ENCODE measurements around the gene SH3D19. TPM values are rescaled to one million over a fixed set of nuclear protein-coding genes. Genes with fewer than 3 reads are reported as not detected.

SH3D19 gene
- total RNA-seq, 2 experiments from 2014 or later = not detected

- H4K20me1 ChIP-seq (ENCODE audit: insufficient read depth, low read length) = no peaks in the 10 kb centered on the region
- no peak overlapping the region for H3K27ac ChIP-seq (ENCODE audit: low read depth, low read length, poor library complexity, severe bottlenecking)
- intact Hi-C loops (cut with micrococcal nuclease; ENCODE audit: unreplicated experiment) = no loop called here
- no peaks in the 10 kb centered on the region for H3K79me2 ChIP-seq (ENCODE audit: insufficient read depth, low read depth, low read length)
- H2AFZ ChIP-seq (ENCODE audit: low read length) = no peak overlapping the region
- H3K4me3 ChIP-seq (ENCODE audit: low read depth, low read length, poor library complexity, severe bottlenecking) = no peak overlapping the region
- no TSS peak for BruUV-seq (replicated peaks)
- H3K4me1 ChIP-seq (ENCODE audit: insufficient read depth, low read length, poor library complexity, severe bottlenecking) = no peaks in the 10 kb centered on the region
- ChIA-PET POLR2A (no interaction called here), CTCF (ENCODE audit: unreplicated experiment) (no interaction called here)
- H3K36me3 ChIP-seq (ENCODE audit: insufficient read depth, low read length) = no peaks in the 10 kb centered on the region
- no peaks in the 10 kb centered on the region for H3K9me3 ChIP-seq (ENCODE audit: low read length)
- DNase-seq (ENCODE audit: low spot score) = no peak
- no peaks in the 10 kb centered on the region for H3K9me2 ChIP-seq (ENCODE audit: insufficient read depth, low read length)
- TF ChIP-seq EZH2phosphoT487 (IDR thresholded peaks at IDR 0.05; ENCODE audit: borderline replicate concordance, low read depth, low read length) = no peak
- no peak for TF ChIP-seq CTCF (conservative IDR thresholded peaks at IDR 0.05; ENCODE audit: low read length)
- no peak overlapping the region for H3K4me2 ChIP-seq (ENCODE audit: low read length)
Measured at GRCh38 chr4:151251603-151252304, 73.7 kb downstream of the SH3D19 start.

GRCh38 chr4:151250706-151251105 is 74.7 kb downstream of the SH3D19 start:
- Histone ChIP-seq H3K79me2 (ENCODE audit: insufficient read depth, low read depth, low read length) (no peaks in the 10 kb centered on the region), H3K27ac (ENCODE audit: low read depth, low read length, poor library complexity, severe bottlenecking) (no peak overlapping the region), H3K9me3 (ENCODE audit: low read length) (no peaks in the 10 kb centered on the region), H4K20me1 (ENCODE audit: insufficient read depth, low read length) (no peaks in the 10 kb centered on the region), H3K9me2 (ENCODE audit: insufficient read depth, low read length) (no peaks in the 10 kb centered on the region), H3K4me1 (ENCODE audit: insufficient read depth, low read length, poor library complexity, severe bottlenecking) (no peaks in the 10 kb centered on the region), H3K4me3 (ENCODE audit: low read depth, low read length, poor library complexity, severe bottlenecking) (no peak overlapping the region), H3K4me2 (ENCODE audit: low read length) (no peak overlapping the region), H2AFZ (ENCODE audit: low read length) (no peak overlapping the region), H3K36me3 (ENCODE audit: insufficient read depth, low read length) (no peaks in the 10 kb centered on the region)
- ChIA-PET POLR2A (no interaction called here), CTCF (ENCODE audit: unreplicated experiment) (no interaction called here)
- TF ChIP-seq CTCF (conservative IDR thresholded peaks at IDR 0.05; ENCODE audit: low read length) = no peak
- TF ChIP-seq EZH2phosphoT487 (IDR thresholded peaks at IDR 0.05; ENCODE audit: borderline replicate concordance, low read depth, low read length) = no peak
- intact Hi-C loops (cut with micrococcal nuclease; ENCODE audit: unreplicated experiment) = no loop called here
- no peak for DNase-seq (ENCODE audit: low spot score)
- BruUV-seq (replicated peaks) = no TSS peak

- no TSS peak for BruUV-seq (replicated peaks)
- no peak for DNase-seq (ENCODE audit: low spot score)
- Histone ChIP-seq H3K9me2 (ENCODE audit: insufficient read depth, low read length) (no peaks in the 10 kb centered on the region), H3K9me3 (ENCODE audit: low read length) (no peaks in the 10 kb centered on the region), H3K4me1 (ENCODE audit: insufficient read depth, low read length, poor library complexity, severe bottlenecking) (no peaks in the 10 kb centered on the region), H3K36me3 (ENCODE audit: insufficient read depth, low read length) (no peaks in the 10 kb centered on the region), H3K27ac (ENCODE audit: low read depth, low read length, poor library complexity, severe bottlenecking) (no peak overlapping the region), H3K79me2 (ENCODE audit: insufficient read depth, low read depth, low read length) (no peaks in the 10 kb centered on the region), H3K4me3 (ENCODE audit: low read depth, low read length, poor library complexity, severe bottlenecking) (no peak overlapping the region), H3K4me2 (ENCODE audit: low read length) (no peak overlapping the region), H4K20me1 (ENCODE audit: insufficient read depth, low read length) (no peaks in the 10 kb centered on the region), H2AFZ (ENCODE audit: low read length) (no peak overlapping the region)
- intact Hi-C loops (cut with micrococcal nuclease; ENCODE audit: unreplicated experiment) = no loop called here
- POLR2A ChIA-PET = interaction anchor here (1.2 kb wide), 1 partner anchor 21 kb away, joined by 3 read pairs; no protein-coding TSS in a partner anchor
- no peak for TF ChIP-seq CTCF (conservative IDR thresholded peaks at IDR 0.05; ENCODE audit: low read length)
- TF ChIP-seq EZH2phosphoT487 (IDR thresholded peaks at IDR 0.05; ENCODE audit: borderline replicate concordance, low read depth, low read length) = no peak
- CTCF ChIA-PET (ENCODE audit: unreplicated experiment) = no interaction called here
Measured at GRCh38 chr4:151248519-151248918, 76.9 kb downstream of the SH3D19 start.

Data from OCI-LY7 (cell line).